GM19043 (cell line): Measurements from ENCODE around the gene SLC35E1.

Source experiments
- ATAC-seq: cut with Tn5 transposase; IDR thresholded peaks from one replicate; pipeline ENCODE4 v1.9.1; 2021; ENCODE audit warnings: low read depth; ENCODE audit not compliant: unreplicated experiment

Gene SLC35E1

GRCh38 chr19:16599655-16600346, 27.6 kb upstream of the SLC35E1 start:
- no peak for ATAC-seq

GRCh38 chr19:16598848-16599247, 26.6 kb upstream of the SLC35E1 start:
- no peak for ATAC-seq

- ATAC-seq = no peak
Measured at GRCh38 chr19:16596399-16596798, 24.2 kb upstream of the SLC35E1 start.

GRCh38 chr19:16595097-16595496, 22.9 kb upstream of the SLC35E1 start:
- ATAC-seq = no peak

GRCh38 chr19:16594681-16595091, 22.5 kb upstream of the SLC35E1 start:
- ATAC-seq = no peak

GRCh38 chr19:16594131-16594586, 21.9 kb upstream of the SLC35E1 start:
- ATAC-seq = no peak

GRCh38 chr19:16593181-16593580, 21.0 kb upstream of the SLC35E1 start:
- ATAC-seq = no peak

GRCh38 chr19:16591803-16592556, 19.8 kb upstream of the SLC35E1 start:
- ATAC-seq = no peak

- ATAC-seq = no peak
Measured at GRCh38 chr19:16590876-16591802, 18.9 kb upstream of the SLC35E1 start.

- no peak for ATAC-seq
Measured at GRCh38 chr19:16589917-16590316, 17.7 kb upstream of the SLC35E1 start.

- no peak for ATAC-seq
Measured at GRCh38 chr19:16588824-16589577, 16.8 kb upstream of the SLC35E1 start.

GRCh38 chr19:16587833-16588823, 15.9 kb upstream of the SLC35E1 start:
- peak; percentile 34 for ATAC-seq

- no peak for ATAC-seq
Measured at GRCh38 chr19:16586991-16587832, 15.0 kb upstream of the SLC35E1 start.

GRCh38 chr19:16586477-16586871, 14.3 kb upstream of the SLC35E1 start:
- no peak for ATAC-seq

- no peak for ATAC-seq
Measured at GRCh38 chr19:16585808-16586476, 13.7 kb upstream of the SLC35E1 start.

- no peak for ATAC-seq
Measured at GRCh38 chr19:16585094-16585801, 13.0 kb upstream of the SLC35E1 start.
